Ectodermal cell (in vitro differentiated cells): Measurements from ENCODE around the gene EHD2.
"Not testable (repeated sequence)": the region's sequence is repeated elsewhere in the genome, so short reads cannot be mapped to it uniquely, and the experiment has no call there.

Experiments
- H3K27ac ChIP-seq: 2 replicates; pipeline ENCODE4 v1.7.0; 2013; ENCODE audit warnings: mild to moderate bottlenecking, low read depth, low read length; ENCODE audit not compliant: insufficient read depth, poor library complexity, severe bottlenecking
- H3K27me3 ChIP-seq: 2 replicates; pipeline ENCODE4 v1.7.0; 2013; ENCODE audit warnings: mild to moderate bottlenecking, low read length; ENCODE audit not compliant: insufficient read depth, control insufficient read depth, poor library complexity, severe bottlenecking
- H3K36me3 ChIP-seq: one replicate; pipeline ENCODE4 v1.7.0; 2013; ENCODE audit warnings: low read length; ENCODE audit not compliant: control insufficient read depth, insufficient read depth
- H3K4me1 ChIP-seq: one replicate; pipeline ENCODE4 v1.7.0; 2013; ENCODE audit warnings: low read length; ENCODE audit not compliant: control insufficient read depth, insufficient read depth
- H3K4me3 ChIP-seq: 2 replicates; pipeline ENCODE4 v1.7.0; 2013; ENCODE audit warnings: low read depth, low read length, control low read depth; ENCODE audit not compliant: insufficient read depth
- H3K9me3 ChIP-seq: 2 replicates; pipeline ENCODE4 v1.7.0; 2013; ENCODE audit warnings: mild to moderate bottlenecking, low read length, moderate library complexity; ENCODE audit not compliant: control insufficient read depth
- WGBS, 2 experiments: methylation state at CpG; one replicate each; pipeline ENCODE4 v1.1.7; 2013; ENCODE audit warnings: missing lambda C conversion rate in 2 of 2; 5-methylcytosine and 5-hydroxymethylcytosine counted together

The EHD2 gene

GRCh38 chr19:47714339-47714738 is 1.1 kb downstream of the EHD2 start:
- H3K27me3 ChIP-seq, result no peaks in the 10 kb centered on the region
- no peaks in the 10 kb centered on the region for H3K9me3 ChIP-seq
- H3K4me3 ChIP-seq, result no peak overlapping the region
- no peaks in the 10 kb centered on the region for H3K36me3 ChIP-seq
- no peaks in the 10 kb centered on the region for H3K4me1 ChIP-seq
- 88 to 94% methylated on average over 4 of the region's 4 CpGs for WGBS, 2 experiments
- no peak overlapping the region for H3K27ac ChIP-seq

DNA sequence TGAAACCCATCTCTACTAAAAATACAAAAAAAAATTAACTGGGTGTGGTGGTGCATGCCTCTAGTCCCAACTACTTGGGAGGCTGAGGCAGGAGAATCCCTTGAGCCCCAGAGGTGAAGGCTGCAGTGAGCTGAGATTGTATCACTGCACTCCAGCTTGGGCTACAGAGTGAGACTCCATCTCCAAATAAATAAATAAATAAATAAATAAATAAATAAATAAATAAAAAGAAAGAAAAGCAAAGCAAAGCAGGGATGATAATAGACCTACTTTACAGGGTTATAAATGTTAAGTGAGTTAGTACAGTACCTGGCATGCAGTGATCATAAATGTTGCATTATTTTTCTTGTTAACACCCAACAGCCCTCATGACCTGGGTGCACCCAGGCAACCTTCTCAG is 1.6 kb downstream of the EHD2 start:
- not testable (repeated sequence) for H3K27ac ChIP-seq, H3K27me3 ChIP-seq, H3K4me1 ChIP-seq, H3K36me3 ChIP-seq, H3K9me3 ChIP-seq, H3K4me3 ChIP-seq

GRCh38 chr19:47716270-47716937 is 3.2 kb downstream of the EHD2 start:
- no peak overlapping the region for H3K4me3 ChIP-seq
- H3K36me3 ChIP-seq, result no peaks in the 10 kb centered on the region
- H3K9me3 ChIP-seq, result no peaks in the 10 kb centered on the region
- no peaks in the 10 kb centered on the region for H3K4me1 ChIP-seq
- H3K27me3 ChIP-seq, result no peaks in the 10 kb centered on the region
- no peak overlapping the region for H3K27ac ChIP-seq
- 92 to 93% methylated on average over 32 of the region's 32 CpGs for WGBS, 2 experiments

- H3K27me3 ChIP-seq, H3K36me3 ChIP-seq, H3K9me3 ChIP-seq, H3K27ac ChIP-seq, H3K4me3 ChIP-seq, H3K4me1 ChIP-seq: not testable (repeated sequence)
- WGBS, 2 experiments, result 84 to 88% methylated on average over 11 of the region's 11 CpGs
Measured at GRCh38 chr19:47718415-47719046, 5.3 kb downstream of the EHD2 start.

- Histone ChIP-seq H3K36me3 (no peaks in the 10 kb centered on the region), H3K4me3 (no peak overlapping the region), H3K27ac (no peak overlapping the region), H3K9me3 (no peaks in the 10 kb centered on the region), H3K27me3 (no peaks in the 10 kb centered on the region), H3K4me1 (no peaks in the 10 kb centered on the region)
- 65 to 69% methylated on average over 26 of the region's 26 CpGs for WGBS, 2 experiments
Measured at GRCh38 chr19:47719047-47719859, 6.0 kb downstream of the EHD2 start.

GRCh38 chr19:47720669-47721422 is 7.6 kb downstream of the EHD2 start:
- no peak overlapping the region for H3K4me3 ChIP-seq
- WGBS, 2 experiments, result 94% methylated on average over 14 of the region's 14 CpGs
- no peaks in the 10 kb centered on the region for H3K36me3 ChIP-seq
- H3K9me3 ChIP-seq, result no peaks in the 10 kb centered on the region
- H3K27ac ChIP-seq, result no peak overlapping the region
- H3K4me1 ChIP-seq, result no peaks in the 10 kb centered on the region
- no peaks in the 10 kb centered on the region for H3K27me3 ChIP-seq

DNA sequence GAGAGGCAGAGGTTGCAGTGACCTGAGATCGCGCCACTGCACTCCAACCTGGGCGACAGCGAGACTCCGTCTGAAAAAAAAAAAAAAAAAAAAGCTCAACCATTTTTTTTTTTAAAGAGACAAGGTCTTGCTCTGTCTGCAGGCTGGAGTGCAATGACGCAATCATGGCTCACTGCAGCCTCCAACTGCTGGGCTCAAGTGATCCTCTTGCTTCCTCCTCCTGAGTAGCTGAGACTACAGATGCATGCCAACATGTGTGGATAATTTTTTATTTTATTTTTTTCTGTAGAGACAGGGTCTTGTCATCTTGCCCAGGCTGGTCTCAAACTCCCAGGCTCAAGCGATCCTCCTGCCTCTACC is 10.3 kb downstream of the EHD2 start:
- Histone ChIP-seq H3K4me1 (no peaks in the 10 kb centered on the region), H3K27me3 (no peaks in the 10 kb centered on the region), H3K36me3 (no peaks in the 10 kb centered on the region), H3K27ac (no peak overlapping the region), H3K4me3 (no peak overlapping the region), H3K9me3 (no peaks in the 10 kb centered on the region)
- 71 to 80% methylated on average over 7 of the region's 7 CpGs for WGBS, 2 experiments

GRCh38 chr19:47725759-47726401 is 12.7 kb downstream of the EHD2 start:
- H3K4me3 ChIP-seq, result no peak overlapping the region
- H3K36me3 ChIP-seq, result no peaks in the 10 kb centered on the region
- H3K27ac ChIP-seq, result no peak overlapping the region
- WGBS, 2 experiments, result 95 to 96% methylated on average over 48 of the region's 48 CpGs
- no peaks in the 10 kb centered on the region for H3K9me3 ChIP-seq
- H3K4me1 ChIP-seq, result peaks cover 6% of the 10 kb centered on the region
- H3K27me3 ChIP-seq, result peaks cover 12% of the 10 kb centered on the region

GRCh38 chr19:47726467-47726866 is 13.2 kb downstream of the EHD2 start:
- H3K27me3 ChIP-seq, result peaks cover 12% of the 10 kb centered on the region
- no peaks in the 10 kb centered on the region for H3K9me3 ChIP-seq
- WGBS, 2 experiments, result 94 to 96% methylated on average over 4 of the region's 4 CpGs
- H3K4me1 ChIP-seq, result peaks cover 6% of the 10 kb centered on the region
- H3K36me3 ChIP-seq, result no peaks in the 10 kb centered on the region
- H3K27ac ChIP-seq, result no peak overlapping the region
- no peak overlapping the region for H3K4me3 ChIP-seq
